HUES48 (cell line): ENCODE results near the gene IL1A.

Experiments
- H3K27ac ChIP-seq: one replicate; pipeline ENCODE4 v1.7.0; 2013; ENCODE audit warnings: low read depth, low read length, inconsistent platforms
- H3K27me3 ChIP-seq: 2 replicates; pipeline ENCODE4 v1.6.1; 2013; ENCODE audit warnings: mild to moderate bottlenecking, low read length; ENCODE audit not compliant: control insufficient read depth, insufficient read depth
- H3K36me3 ChIP-seq: 2 replicates; pipeline ENCODE4 v1.6.1; 2013; ENCODE audit warnings: low read length; ENCODE audit not compliant: control insufficient read depth, insufficient read depth
- H3K4me1 ChIP-seq: 2 replicates; pipeline ENCODE4 v1.6.1; 2013; ENCODE audit warnings: mild to moderate bottlenecking, low read length; ENCODE audit not compliant: control insufficient read depth, insufficient read depth
- H3K4me3 ChIP-seq: 2 replicates; pipeline ENCODE4 v1.5.1; 2013; ENCODE audit warnings: mild to moderate bottlenecking, low read depth, low read length
- H3K9ac ChIP-seq: 2 replicates; pipeline ENCODE4 v1.6.1; 2013; ENCODE audit warnings: mild to moderate bottlenecking, low read depth, low read length, moderate library complexity
- H3K9me3 ChIP-seq: 2 replicates; pipeline ENCODE4 v1.6.1; 2013; ENCODE audit warnings: low read length; ENCODE audit not compliant: control insufficient read depth, insufficient read depth

The IL1A gene

DNA sequence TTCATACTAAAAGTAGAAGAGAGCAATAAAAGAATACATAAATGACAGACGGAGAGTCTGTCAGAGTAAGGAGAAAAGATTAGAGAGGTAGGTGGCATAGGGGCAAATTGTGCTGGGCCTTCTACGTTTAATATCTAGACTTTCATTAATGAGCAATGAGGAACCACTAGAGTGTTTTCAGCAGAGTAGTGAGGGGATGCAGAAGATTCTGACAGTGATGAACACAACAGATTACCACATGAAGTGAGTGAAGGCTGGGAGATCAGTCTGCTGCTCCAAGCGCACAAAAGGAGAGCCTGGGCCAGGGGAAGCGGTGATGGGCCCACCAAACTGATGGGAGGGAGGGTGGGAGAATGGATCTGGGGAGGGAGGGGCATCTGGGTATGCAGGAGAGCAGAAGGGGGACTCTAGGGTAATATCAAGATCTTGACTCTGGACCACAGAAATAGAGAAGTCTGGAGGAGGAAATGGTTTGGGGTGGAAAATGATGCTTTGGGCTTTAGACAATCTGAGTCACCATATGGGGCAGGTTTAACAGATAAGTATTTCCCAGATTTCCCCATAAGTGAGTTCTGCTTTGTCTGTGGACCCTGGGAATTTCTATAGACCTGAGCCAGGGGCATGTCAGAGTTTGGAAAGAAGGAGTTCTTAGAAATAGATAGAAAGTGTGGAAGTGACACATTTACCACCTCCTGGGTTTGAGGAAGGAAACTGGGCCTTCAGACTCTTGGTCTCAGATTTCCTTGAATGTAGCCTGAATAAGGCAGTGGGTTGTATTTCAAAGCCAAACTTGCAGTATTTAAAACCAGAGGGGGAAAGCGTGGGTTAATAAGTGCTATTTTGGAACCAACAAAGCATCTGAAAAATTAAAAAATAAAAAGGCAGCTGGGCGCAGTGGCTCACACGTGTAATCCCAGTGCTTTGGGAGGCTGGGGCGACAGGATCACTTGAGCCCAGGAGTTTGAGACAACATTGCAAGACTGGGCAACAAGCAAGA is 15.0 kb upstream of the IL1A start:
- no peaks in the 10 kb centered on the region for H3K36me3 ChIP-seq
- no peaks in the 10 kb centered on the region for H3K9me3 ChIP-seq
- no peak overlapping the region for H3K4me3 ChIP-seq
- H3K4me1 ChIP-seq = no peaks in the 10 kb centered on the region
- H3K9ac ChIP-seq = no peak overlapping the region
- H3K27me3 ChIP-seq = no peaks in the 10 kb centered on the region
- H3K27ac ChIP-seq = no peak overlapping the region

DNA sequence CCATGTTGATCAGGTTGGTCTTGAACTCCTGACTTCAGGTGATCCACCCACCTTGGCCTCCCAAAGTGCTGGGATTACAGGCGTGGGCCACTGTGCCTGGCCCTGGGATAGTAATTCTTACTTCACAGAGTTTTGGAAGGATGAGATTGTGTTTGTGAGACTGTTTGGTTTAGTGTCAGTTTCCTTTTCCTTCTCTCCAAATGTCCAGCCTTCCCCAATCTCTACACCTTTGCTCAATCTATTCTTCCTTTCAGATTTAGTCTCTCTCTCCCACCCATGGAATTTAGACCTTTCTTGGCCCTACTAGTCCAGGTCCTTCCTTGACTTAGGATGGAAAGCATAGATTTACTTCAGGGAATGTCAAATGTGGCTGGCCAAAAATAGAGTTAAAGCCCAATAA is 12.2 kb upstream of the IL1A start:
- Histone ChIP-seq H3K4me3 (no peak overlapping the region), H3K27me3 (no peaks in the 10 kb centered on the region), H3K9me3 (no peaks in the 10 kb centered on the region), H3K27ac (no peak overlapping the region), H3K9ac (no peak overlapping the region), H3K36me3 (no peaks in the 10 kb centered on the region), H3K4me1 (peaks cover 3% of the 10 kb centered on the region; the same call in 1 of the 2 replicates)

DNA sequence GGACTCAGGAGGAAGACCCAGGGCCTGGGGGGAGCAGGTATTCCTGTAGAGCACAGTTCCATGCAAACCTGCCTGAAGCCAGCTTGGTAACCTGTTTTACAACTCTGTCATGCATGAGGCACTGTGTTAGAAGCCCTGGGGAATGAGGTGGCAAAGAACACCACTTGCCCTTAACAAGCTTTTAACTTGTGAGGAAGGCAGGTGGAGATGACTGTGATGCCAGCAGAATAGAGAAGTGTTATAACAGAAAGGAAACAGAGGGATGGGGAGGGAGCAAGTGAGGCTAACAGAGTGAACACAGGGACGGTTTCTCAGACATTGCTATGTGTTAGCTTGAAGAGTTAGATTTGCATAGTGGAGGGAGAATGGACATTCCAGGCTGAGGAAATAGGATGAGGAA is 11.5 kb upstream of the IL1A start:
- H3K27ac ChIP-seq = no peak overlapping the region

DNA sequence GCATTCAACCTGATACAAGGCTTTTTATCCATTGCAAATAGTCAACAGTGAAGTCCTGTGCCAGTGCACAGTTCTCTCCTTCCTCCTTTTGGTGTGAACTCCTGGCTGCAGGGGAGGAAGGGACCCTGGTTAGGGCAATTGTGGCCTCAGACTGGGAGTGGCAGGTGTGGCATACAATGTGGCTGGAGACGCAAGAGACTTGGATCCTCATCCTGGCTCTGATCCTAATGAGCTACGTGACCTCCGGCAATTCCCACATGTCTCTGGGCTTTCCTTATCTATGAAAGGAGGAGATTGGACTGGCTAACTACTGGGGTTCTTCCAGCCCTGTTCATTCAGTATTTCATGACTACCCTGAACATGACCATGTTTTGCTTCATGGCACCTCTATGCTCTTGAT is 10.5 kb upstream of the IL1A start:
- Histone ChIP-seq H3K4me1 (peaks cover 9% of the 10 kb centered on the region; the same call in 1 of the 2 replicates), H3K4me3 (no peak overlapping the region), H3K27me3 (no peaks in the 10 kb centered on the region), H3K9ac (no peak overlapping the region), H3K9me3 (no peaks in the 10 kb centered on the region), H3K27ac (no peak overlapping the region), H3K36me3 (no peaks in the 10 kb centered on the region)

More for the DNA sequence above, 11.5 kb upstream of the IL1A start:
- Histone ChIP-seq H3K27me3 (no peaks in the 10 kb centered on the region), H3K4me1 (peaks cover 8% of the 10 kb centered on the region; the same call in 1 of the 2 replicates), H3K9me3 (no peaks in the 10 kb centered on the region), H3K4me3 (no peak overlapping the region), H3K36me3 (no peaks in the 10 kb centered on the region), H3K9ac (no peak overlapping the region)

DNA sequence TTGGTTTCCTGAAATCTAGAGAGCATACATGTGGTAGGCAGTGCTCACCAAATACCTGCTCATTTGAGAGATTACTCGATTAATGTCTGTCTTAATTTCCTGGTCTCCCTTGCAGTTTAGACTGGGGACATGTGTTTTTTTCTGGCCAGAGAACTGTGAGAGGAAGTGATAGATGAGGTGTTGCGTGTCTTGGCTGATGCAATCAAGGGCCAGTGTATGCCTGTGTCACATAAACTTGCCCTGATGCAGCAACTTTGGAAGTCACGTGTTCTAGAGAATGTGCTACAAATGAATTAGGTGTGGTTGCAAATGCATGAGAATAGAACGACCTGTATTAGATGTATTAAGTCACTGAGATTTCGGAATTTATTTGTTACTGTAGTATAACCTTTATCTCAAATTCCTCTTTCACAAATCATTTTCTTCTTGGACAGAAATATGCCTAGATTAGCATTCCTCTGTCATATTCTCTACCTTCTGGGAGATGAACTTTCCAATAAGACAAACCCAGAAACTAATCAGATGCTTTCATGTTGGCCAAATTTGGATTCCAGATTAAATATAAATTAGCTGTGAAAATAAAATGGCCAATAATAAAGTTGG is 9.9 kb upstream of the IL1A start:
- Histone ChIP-seq H3K9me3 (no peaks in the 10 kb centered on the region), H3K4me1 (peaks cover 9% of the 10 kb centered on the region; the same call in 1 of the 2 replicates), H3K9ac (no peak overlapping the region), H3K4me3 (no peak overlapping the region), H3K36me3 (no peaks in the 10 kb centered on the region), H3K27ac (no peak overlapping the region), H3K27me3 (no peaks in the 10 kb centered on the region)

DNA sequence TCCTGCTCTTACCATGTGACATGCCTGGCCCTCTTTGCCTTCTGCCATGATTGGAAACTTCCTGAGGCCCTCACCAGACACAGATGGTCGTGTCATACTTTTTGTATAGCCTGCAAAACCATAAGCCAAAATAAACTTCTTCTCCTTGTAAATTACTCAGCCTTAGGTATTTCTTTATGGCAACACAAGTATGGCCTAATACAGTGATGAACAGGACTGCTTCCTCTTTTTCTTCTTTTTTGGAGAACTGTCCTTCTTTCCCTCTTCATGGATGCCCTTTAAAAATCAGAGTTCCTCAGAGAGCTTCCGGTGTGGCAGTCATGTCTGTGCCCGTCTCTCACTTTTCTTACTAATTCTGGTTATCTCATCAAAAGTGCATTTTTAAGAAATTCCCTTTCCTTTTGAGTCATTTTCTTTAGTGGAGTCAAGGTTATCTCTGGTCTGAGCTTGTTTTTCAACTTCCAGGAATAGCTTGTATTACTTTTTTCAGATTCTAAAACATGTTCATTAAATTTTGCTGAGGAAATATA is 9.2 kb upstream of the IL1A start:
- H3K4me3 ChIP-seq = no peak overlapping the region
- no peak overlapping the region for H3K9ac ChIP-seq
- H3K27ac ChIP-seq = no peak overlapping the region
- H3K27me3 ChIP-seq = no peaks in the 10 kb centered on the region
- no peaks in the 10 kb centered on the region for H3K36me3 ChIP-seq
- H3K4me1 ChIP-seq = peaks cover 9% of the 10 kb centered on the region; the same call in 1 of the 2 replicates
- no peaks in the 10 kb centered on the region for H3K9me3 ChIP-seq

DNA sequence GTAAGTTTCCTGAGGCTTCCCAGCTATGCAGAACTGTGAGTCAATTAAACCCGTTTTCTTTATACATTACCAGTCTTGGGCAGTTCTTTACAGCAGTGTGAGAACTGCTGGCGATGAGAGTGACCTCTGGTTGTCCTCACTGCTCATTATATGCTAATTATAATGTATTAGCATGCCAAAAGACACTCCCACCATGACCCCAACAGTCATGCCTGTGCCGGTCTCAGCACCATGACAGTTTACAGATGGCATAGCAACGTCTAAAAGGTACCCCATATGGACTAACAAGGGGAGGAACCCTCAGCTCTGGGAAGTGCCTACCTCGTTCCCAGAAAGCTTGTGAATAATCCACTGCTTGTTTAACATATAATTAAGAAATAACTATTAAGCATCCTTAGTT is 8.1 kb upstream of the IL1A start:
- Histone ChIP-seq H3K9ac (no peak overlapping the region), H3K9me3 (no peaks in the 10 kb centered on the region), H3K27ac (no peak overlapping the region), H3K4me1 (peaks cover 9% of the 10 kb centered on the region; the same call in 1 of the 2 replicates), H3K4me3 (no peak overlapping the region), H3K36me3 (no peaks in the 10 kb centered on the region), H3K27me3 (no peaks in the 10 kb centered on the region)

DNA sequence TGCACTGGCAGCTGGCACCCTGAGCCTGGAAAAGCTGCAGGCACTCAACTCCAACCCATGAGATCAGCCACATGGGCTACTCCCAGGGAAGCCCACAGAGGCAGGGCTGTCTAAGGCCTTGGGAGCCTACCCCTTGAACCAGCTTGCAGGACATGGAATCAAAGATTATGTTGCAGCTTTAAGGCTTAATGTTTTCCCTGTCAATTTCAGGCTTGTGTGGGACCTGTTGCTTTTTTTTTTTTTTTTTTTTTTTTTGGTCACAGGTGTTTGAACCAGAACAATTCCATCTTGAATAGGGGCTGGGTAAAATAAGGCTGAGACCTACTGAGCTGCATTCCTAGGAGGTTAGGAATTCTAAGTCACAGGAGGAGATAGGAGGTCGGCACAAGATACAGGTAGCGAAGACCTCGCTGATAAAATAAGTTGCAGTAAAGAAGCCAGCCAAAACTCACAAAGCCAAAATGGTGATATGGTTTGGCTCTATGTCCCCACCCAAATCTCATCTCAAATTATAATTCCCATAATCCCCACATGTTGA is 7.5 kb upstream of the IL1A start:
- Histone ChIP-seq H3K4me1 (peaks cover 9% of the 10 kb centered on the region; the same call in 1 of the 2 replicates), H3K27ac (no peak overlapping the region), H3K9ac (no peak overlapping the region), H3K36me3 (no peaks in the 10 kb centered on the region), H3K9me3 (no peaks in the 10 kb centered on the region), H3K27me3 (no peaks in the 10 kb centered on the region), H3K4me3 (no peak overlapping the region)

DNA sequence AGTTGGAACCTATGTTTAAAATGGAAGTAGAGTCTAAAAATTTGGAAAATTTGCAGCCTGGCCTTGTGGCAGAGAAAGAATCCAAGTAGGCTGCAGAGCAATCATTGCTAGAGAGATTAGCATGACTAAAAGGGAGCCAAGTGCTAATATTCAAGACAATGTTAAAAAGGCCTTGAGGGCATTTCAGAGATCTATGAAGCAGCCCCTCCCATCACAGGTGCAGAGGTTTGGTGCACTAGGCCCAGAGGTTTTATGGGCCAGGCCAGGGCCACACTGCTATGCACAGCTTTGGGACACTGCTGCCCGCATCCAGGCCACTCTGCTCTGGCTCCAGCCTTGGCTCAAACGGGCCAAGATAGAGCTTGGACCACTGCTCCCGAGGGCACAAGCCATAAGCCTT is 6.7 kb upstream of the IL1A start:
- H3K4me3 ChIP-seq = no peak overlapping the region
- H3K4me1 ChIP-seq = peaks cover 11% of the 10 kb centered on the region
- H3K36me3 ChIP-seq = no peaks in the 10 kb centered on the region
- no peaks in the 10 kb centered on the region for H3K9me3 ChIP-seq
- no peaks in the 10 kb centered on the region for H3K27me3 ChIP-seq
- no peak overlapping the region for H3K27ac ChIP-seq
- no peak overlapping the region for H3K9ac ChIP-seq

DNA sequence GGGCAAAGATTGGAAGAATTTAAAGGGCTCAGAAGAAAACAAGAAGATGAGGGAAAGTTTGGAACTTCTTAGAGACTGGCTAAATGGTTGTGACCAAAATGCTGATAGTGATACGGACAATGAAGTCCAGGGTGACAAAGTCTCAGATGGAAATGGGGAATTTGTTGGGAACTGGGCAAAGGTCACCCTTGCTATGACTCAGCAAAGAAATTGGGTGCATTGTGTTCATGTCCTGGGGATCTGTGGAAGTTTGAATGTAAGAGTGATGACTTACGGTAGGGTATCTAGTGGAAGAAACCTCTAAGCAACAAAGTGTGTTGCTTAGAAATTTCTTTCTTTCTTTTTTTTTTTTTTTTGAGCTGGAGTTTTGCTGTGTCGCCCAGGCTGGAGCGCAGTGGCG is 6.0 kb upstream of the IL1A start:
- Histone ChIP-seq H3K4me1 (peaks cover 18% of the 10 kb centered on the region), H3K9me3 (no peaks in the 10 kb centered on the region), H3K4me3 (no peak overlapping the region), H3K36me3 (no peaks in the 10 kb centered on the region), H3K9ac (no peak overlapping the region), H3K27ac (no peak overlapping the region), H3K27me3 (no peaks in the 10 kb centered on the region)

DNA sequence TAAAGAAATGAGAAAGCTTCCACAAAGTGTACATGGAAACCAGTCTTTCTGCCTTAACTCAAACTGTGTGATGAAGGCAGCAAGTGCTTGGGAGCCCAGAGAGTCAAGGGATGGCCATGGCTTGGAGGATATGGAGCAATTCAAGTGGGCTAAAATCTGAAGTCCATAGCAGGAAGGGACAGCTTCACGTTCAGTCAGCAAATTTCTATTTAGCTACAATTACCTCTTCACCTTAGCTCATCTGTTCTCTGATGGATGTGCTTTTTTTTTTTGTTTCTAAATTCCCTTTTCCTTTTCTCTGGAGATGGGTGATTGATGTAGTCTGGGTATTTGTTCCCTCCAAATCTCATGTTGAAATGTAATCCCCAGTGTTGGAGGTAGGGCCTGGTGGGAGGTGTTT is 4.9 kb upstream of the IL1A start:
- H3K4me3 ChIP-seq = no peak overlapping the region
- no peak overlapping the region for H3K27ac ChIP-seq
- no peak overlapping the region for H3K9ac ChIP-seq
- H3K36me3 ChIP-seq = no peaks in the 10 kb centered on the region
- H3K27me3 ChIP-seq = no peaks in the 10 kb centered on the region
- peaks cover 27% of the 10 kb centered on the region for H3K4me1 ChIP-seq
- no peaks in the 10 kb centered on the region for H3K9me3 ChIP-seq
